ENCODE measurements around the gene CACNB4.

GRCh38 chr2:152016181-152017120 is 82.4 kb downstream of the CACNB4 start:
- TF ChIP-seq CTCF (conservative IDR thresholded peaks at IDR 0.05; ENCODE audit: low read depth, low read length) (no peak), NFE2L2 (IDR thresholded peaks at IDR 0.05; ENCODE audit: low read depth, low read length) (no peak), USF2 (IDR thresholded peaks at IDR 0.05; ENCODE audit: low read depth, low read length) (no peak), RFX5 (IDR thresholded peaks at IDR 0.05; ENCODE audit: low read depth, low read length) (no peak), RAD21 (IDR thresholded peaks at IDR 0.05; ENCODE audit: low read length) (no peak), POLR2A (IDR thresholded peaks at IDR 0.05; ENCODE audit: low read depth, low read length) (no peak), MXI1 (IDR thresholded peaks at IDR 0.05; ENCODE audit: borderline replicate concordance, low read depth, low read length) (no peak), FOS (IDR thresholded peaks at IDR 0.05; ENCODE audit: low read depth, low read length) (no peak), MAZ (IDR thresholded peaks at IDR 0.05; ENCODE audit: borderline replicate concordance, low read depth, low read length) (no peak), CHD1 (IDR thresholded peaks at IDR 0.05; ENCODE audit: low read depth, low read length) (no peak), SMC3 (IDR thresholded peaks at IDR 0.05; ENCODE audit: low read depth, low read length) (no peak), MAFK (IDR thresholded peaks at IDR 0.05; ENCODE audit: low read depth, low read length) (no peak), ELK1 (IDR thresholded peaks at IDR 0.05; ENCODE audit: borderline replicate concordance, low read depth, low read length) (no peak)
